Measurements from ENCODE around the gene EEFSEC. TPM values are rescaled to one million over a fixed set of nuclear protein-coding genes. Genes with fewer than 3 reads are reported as not detected.

EEFSEC gene
- total RNA-seq, 1 experiment from 2014 or later: 9.6 TPM

DNA sequence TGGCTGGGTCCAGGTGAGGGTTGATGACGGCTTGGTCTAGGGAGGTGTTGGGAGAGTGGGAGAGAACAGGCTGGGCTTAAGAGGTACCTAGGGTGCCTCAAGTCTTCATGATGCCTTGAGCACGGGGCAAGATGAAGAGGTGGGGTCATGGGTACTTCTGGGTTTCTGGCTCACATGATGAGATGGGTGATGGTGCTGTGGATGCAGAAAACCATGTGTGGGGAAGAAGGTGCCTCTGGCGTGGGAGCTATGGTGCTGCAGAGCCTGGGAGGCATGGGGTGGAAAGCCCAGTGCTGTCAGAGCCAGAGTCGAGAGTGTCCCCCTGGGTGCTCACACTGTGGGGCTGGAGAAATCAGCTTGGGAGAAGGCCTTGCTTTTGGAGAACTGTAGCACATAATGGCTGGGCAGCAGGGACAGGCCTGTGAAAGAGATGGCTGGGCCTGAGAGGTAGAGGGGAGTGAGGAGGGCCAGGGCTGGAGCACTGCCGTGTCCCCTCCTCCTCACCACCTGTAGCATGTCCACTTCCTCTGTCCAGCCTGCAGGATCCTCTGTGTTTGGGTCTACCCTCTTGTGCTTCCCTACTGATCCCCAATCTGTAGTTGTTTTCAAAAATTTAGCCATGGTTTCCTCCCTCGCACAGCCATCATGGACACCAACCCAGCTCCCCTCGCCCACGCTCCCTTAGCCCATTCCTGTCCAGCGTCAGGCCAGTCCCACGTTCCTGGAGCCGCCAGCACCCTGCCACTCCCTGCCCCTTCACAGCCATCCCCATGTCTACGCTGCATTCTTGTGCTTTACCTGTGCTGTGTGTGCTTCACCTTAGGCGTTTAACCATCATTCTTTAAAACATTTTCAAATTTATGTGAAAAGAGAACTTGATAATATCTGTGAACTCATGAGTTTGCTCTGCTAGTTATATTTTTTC lies 132.0 kb downstream of the EEFSEC start:
- Histone ChIP-seq H3K9ac (ENCODE audit: low read length) (no peak overlapping the region), H3K36me3 (ENCODE audit: low read depth, low read length) (peaks cover 10% of the 10 kb centered on the region; the same call in 1 of the 2 replicates), H3K4me2 (ENCODE audit: low read length) (no peak overlapping the region), H3K9me3 (ENCODE audit: low read length) (no peaks in the 10 kb centered on the region), H3K79me2 (ENCODE audit: low read length) (no peaks in the 10 kb centered on the region), H3K27me3 (ENCODE audit: low read length) (no peaks in the 10 kb centered on the region), H3K4me1 (ENCODE audit: insufficient read depth, low read length) (no peaks in the 10 kb centered on the region), H3K9me2 (replicated peaks; ENCODE audit: low read length) (no peaks in the 10 kb centered on the region), H3K27ac (ENCODE audit: low read length) (no peak overlapping the region), H4K20me1 (ENCODE audit: low read length) (no peaks in the 10 kb centered on the region), H3F3A (ENCODE audit: low read length, unreplicated experiment) (no peaks in the 10 kb centered on the region), H3K4me3 (ENCODE audit: low read length) (no peak overlapping the region), H2AFZ (ENCODE audit: low read length) (no peak overlapping the region)
- intact Hi-C loops (cut with micrococcal nuclease): no loop called here
- TF ChIP-seq, protein P1, sequence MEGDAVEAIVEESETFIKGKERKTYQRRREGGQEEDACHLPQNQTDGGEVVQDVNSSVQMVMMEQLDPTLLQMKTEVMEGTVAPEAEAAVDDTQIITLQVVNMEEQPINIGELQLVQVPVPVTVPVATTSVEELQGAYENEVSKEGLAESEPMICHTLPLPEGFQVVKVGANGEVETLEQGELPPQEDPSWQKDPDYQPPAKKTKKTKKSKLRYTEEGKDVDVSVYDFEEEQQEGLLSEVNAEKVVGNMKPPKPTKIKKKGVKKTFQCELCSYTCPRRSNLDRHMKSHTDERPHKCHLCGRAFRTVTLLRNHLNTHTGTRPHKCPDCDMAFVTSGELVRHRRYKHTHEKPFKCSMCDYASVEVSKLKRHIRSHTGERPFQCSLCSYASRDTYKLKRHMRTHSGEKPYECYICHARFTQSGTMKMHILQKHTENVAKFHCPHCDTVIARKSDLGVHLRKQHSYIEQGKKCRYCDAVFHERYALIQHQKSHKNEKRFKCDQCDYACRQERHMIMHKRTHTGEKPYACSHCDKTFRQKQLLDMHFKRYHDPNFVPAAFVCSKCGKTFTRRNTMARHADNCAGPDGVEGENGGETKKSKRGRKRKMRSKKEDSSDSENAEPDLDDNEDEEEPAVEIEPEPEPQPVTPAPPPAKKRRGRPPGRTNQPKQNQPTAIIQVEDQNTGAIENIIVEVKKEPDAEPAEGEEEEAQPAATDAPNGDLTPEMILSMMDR (conservative IDR thresholded peaks at IDR 0.05; ENCODE audit: low read depth, low read length): no peak
- TF ChIP-seq EZH2phosphoT487 (IDR thresholded peaks at IDR 0.05; ENCODE audit: borderline replicate concordance, low read length) (no peak), EZH2 (IDR thresholded peaks at IDR 0.05; ENCODE audit: low read length, unreplicated experiment) (no peak)
- ATAC-seq: no peak
- ChIA-PET POLR2A (ENCODE audit: unreplicated experiment) (no interaction called here), CTCF (no interaction called here)
- no TSS peak for BruUV-seq (replicated peaks)
- DNase-seq: no peak

DNA sequence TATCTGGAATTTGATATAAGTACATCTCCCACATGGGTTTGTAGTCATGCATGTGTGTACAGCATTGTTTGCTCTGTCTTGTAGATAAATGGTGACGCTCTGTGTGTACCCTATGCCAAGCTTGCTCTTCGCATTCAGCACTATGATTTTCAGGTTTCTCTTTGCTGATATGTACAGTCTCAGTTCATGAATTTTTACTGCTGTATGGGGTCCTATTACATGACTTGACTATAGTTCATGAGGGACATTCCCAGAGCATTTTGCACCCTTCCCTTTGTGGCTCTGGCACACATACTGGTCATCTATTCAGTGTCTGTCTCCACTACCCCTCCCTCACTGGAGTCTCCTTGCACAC lies 132.7 kb downstream of the EEFSEC start:
- Histone ChIP-seq H3K9me2 (replicated peaks; ENCODE audit: low read length) (no peaks in the 10 kb centered on the region), H3K27ac (ENCODE audit: low read length) (no peak overlapping the region), H4K20me1 (ENCODE audit: low read length) (no peaks in the 10 kb centered on the region), H3K27me3 (ENCODE audit: low read length) (no peaks in the 10 kb centered on the region), H3K79me2 (ENCODE audit: low read length) (no peaks in the 10 kb centered on the region), H3K9ac (ENCODE audit: low read length) (no peak overlapping the region), H3F3A (ENCODE audit: low read length, unreplicated experiment) (no peaks in the 10 kb centered on the region), H3K9me3 (ENCODE audit: low read length) (no peaks in the 10 kb centered on the region), H3K4me3 (ENCODE audit: low read length) (no peak overlapping the region), H3K36me3 (ENCODE audit: low read depth, low read length) (peaks cover 12% of the 10 kb centered on the region; the same call in 1 of the 2 replicates), H2AFZ (ENCODE audit: low read length) (no peak overlapping the region), H3K4me1 (ENCODE audit: insufficient read depth, low read length) (no peaks in the 10 kb centered on the region), H3K4me2 (ENCODE audit: low read length) (no peak overlapping the region)
- TF ChIP-seq EZH2 (IDR thresholded peaks at IDR 0.05; ENCODE audit: low read length, unreplicated experiment) (no peak), EZH2phosphoT487 (IDR thresholded peaks at IDR 0.05; ENCODE audit: borderline replicate concordance, low read length) (no peak)
- TF ChIP-seq, protein P1 (conservative IDR thresholded peaks at IDR 0.05; ENCODE audit: low read depth, low read length): no peak
- intact Hi-C loops (cut with micrococcal nuclease): no loop called here
- BruUV-seq (replicated peaks): no TSS peak
- CTCF ChIA-PET: no interaction called here
- ATAC-seq (no peak), DNase-seq (no peak)
- POLR2A ChIA-PET (ENCODE audit: unreplicated experiment): no interaction called here

DNA sequence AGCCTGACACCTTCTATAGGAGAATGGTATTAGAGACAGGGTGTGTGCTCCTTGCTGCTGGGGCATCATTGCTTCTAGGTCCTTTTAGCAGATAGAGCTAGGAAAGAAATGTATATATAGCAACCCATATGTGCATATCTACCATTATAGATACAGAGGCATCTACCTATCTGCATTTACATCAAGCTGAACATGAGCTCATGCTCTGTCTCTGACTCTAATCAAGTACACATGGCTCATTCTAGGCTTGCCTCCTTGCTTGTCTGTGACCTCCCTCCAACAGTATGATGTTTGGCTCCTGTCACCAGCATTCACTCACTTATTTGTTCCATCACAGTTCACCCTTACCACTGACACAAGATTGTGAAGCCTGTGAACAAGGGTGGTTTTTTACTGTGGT lies 133.4 kb downstream of the EEFSEC start:
- Histone ChIP-seq H2AFZ (ENCODE audit: low read length) (no peak overlapping the region), H3K4me1 (ENCODE audit: insufficient read depth, low read length) (no peaks in the 10 kb centered on the region), H3K36me3 (ENCODE audit: low read depth, low read length) (peaks cover 12% of the 10 kb centered on the region; the same call in 1 of the 2 replicates), H3K9me2 (replicated peaks; ENCODE audit: low read length) (no peaks in the 10 kb centered on the region), H3K9me3 (ENCODE audit: low read length) (no peaks in the 10 kb centered on the region), H3K9ac (ENCODE audit: low read length) (no peak overlapping the region), H3K4me3 (ENCODE audit: low read length) (no peak overlapping the region), H4K20me1 (ENCODE audit: low read length) (no peaks in the 10 kb centered on the region), H3F3A (ENCODE audit: low read length, unreplicated experiment) (no peaks in the 10 kb centered on the region), H3K79me2 (ENCODE audit: low read length) (no peaks in the 10 kb centered on the region), H3K4me2 (ENCODE audit: low read length) (no peak overlapping the region), H3K27ac (ENCODE audit: low read length) (no peak overlapping the region), H3K27me3 (ENCODE audit: low read length) (no peaks in the 10 kb centered on the region)
- no peak for DNase-seq
- intact Hi-C loops (cut with micrococcal nuclease): no loop called here
- TF ChIP-seq EZH2phosphoT487 (IDR thresholded peaks at IDR 0.05; ENCODE audit: borderline replicate concordance, low read length) (no peak), EZH2 (IDR thresholded peaks at IDR 0.05; ENCODE audit: low read length, unreplicated experiment) (no peak)
- TF ChIP-seq, protein P1 (conservative IDR thresholded peaks at IDR 0.05; ENCODE audit: low read depth, low read length): no peak
- no peak for ATAC-seq
- BruUV-seq (replicated peaks): no TSS peak
- POLR2A ChIA-PET (ENCODE audit: unreplicated experiment): no interaction called here
- CTCF ChIA-PET: no interaction called here

Data from PC-3 (cell line).